ENCODE data around the gene SHBG.
A peak's percentile ranks its signal among the peaks of the same experiment; 100 is the strongest.

SHBG gene

DNA sequence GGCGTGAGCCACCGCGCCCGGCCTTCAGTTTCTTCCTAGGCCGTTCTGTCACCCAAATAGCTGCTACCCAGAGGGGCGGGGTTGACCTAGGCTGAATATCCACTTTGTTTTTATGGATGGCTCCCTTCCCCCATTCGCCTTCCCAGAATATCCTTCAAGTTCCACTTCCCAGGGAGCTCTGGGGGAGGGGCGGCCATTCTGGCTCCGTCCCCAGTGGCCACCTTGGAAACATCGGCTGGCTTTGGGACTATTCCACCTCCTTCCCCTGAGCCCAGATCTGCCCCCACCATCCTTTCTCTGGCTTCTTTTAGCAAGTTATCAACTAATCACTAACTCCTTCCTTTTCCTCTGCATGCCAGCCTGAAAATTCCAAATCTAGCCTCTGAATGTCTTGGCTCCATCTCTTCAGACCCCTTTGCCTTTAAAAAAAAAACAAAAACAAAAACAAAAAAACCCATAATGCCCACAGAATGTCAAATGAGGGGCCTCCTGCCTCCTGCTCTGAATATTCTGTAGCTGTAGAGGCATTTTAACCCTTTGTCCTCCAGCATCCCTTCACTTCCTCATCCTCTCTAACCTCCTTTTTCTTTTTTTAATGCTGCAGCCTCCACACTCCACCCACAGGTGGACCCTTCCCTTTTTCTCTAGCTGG lies 27.1 kb downstream of the SHBG start:
- no peak for DNase-seq (ENCODE audit: low read depth)
- no peak overlapping the region for H3K4me3 ChIP-seq (ENCODE audit: low read depth, low read length)
- TF ChIP-seq, protein P1, sequence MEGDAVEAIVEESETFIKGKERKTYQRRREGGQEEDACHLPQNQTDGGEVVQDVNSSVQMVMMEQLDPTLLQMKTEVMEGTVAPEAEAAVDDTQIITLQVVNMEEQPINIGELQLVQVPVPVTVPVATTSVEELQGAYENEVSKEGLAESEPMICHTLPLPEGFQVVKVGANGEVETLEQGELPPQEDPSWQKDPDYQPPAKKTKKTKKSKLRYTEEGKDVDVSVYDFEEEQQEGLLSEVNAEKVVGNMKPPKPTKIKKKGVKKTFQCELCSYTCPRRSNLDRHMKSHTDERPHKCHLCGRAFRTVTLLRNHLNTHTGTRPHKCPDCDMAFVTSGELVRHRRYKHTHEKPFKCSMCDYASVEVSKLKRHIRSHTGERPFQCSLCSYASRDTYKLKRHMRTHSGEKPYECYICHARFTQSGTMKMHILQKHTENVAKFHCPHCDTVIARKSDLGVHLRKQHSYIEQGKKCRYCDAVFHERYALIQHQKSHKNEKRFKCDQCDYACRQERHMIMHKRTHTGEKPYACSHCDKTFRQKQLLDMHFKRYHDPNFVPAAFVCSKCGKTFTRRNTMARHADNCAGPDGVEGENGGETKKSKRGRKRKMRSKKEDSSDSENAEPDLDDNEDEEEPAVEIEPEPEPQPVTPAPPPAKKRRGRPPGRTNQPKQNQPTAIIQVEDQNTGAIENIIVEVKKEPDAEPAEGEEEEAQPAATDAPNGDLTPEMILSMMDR (IDR thresholded peaks at IDR 0.05; ENCODE audit: low read depth, low read length, missing control alignments), result no peak

DNA sequence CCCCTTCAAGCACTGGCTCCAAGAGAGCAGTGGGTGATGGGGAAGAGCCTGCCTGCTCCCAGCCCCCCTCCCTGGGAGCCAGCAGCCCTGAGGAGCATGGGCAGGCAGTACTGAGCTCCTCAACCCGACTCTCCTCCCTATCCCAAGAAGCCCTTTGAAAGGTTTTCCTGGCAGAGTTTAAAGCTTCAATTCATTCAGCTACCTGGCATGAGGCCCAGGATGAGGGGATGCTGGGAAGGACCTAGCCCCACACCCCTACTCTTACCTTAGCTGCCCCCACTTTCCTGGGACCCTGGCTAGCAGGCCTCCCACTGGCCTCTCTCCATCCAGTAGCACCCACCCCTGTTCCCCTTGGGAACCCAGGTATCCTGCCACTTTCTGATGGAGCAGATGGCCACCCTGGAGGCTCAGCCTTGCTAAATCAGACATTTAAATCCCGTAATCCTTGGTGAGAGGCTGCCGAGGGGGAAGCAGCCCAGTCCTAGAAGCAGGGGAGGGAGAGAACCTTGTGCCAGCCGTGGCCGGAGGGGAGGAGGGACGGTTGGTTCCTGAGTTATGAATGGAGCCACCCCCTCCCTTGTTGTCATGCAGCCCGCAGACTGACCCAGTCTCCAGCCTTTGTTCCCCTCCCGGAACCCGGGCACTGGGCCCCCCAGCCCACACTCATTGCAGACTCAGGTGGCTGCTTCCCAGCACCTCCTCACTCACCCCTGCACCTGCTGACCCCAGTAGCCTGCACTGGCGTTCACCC lies 37.9 kb downstream of the SHBG start:
- no peak overlapping the region for H3K4me3 ChIP-seq (ENCODE audit: low read depth, low read length)
- TF ChIP-seq, protein P1 (IDR thresholded peaks at IDR 0.05; ENCODE audit: low read depth, low read length, missing control alignments), result no peak
- DNase-seq (ENCODE audit: low read depth), result no peak

DNA sequence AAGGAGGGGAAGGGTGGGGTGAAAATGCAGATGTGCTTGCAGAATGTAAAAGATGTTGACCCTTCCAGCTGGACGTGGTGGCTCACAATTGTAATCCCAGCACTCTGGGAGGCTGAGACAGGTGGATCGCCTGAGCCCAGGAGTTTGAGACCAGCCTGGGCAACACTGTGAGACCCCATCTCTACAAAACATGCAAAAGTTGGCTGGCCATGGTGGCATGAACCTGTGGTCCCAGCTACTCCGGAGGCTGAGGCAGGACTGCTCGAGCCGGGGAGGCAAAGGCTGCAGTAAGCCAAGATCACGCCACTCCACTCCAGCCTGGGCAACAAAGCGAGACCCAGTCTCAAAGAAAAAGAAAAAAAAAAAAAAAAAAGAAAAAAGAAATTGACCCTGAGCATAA lies 38.5 kb downstream of the SHBG start:
- TF ChIP-seq, protein P1 (IDR thresholded peaks at IDR 0.05; ENCODE audit: low read depth, low read length, missing control alignments), result no peak
- no peak overlapping the region for H3K4me3 ChIP-seq (ENCODE audit: low read depth, low read length)
- no peak for DNase-seq (ENCODE audit: low read depth)

DNA sequence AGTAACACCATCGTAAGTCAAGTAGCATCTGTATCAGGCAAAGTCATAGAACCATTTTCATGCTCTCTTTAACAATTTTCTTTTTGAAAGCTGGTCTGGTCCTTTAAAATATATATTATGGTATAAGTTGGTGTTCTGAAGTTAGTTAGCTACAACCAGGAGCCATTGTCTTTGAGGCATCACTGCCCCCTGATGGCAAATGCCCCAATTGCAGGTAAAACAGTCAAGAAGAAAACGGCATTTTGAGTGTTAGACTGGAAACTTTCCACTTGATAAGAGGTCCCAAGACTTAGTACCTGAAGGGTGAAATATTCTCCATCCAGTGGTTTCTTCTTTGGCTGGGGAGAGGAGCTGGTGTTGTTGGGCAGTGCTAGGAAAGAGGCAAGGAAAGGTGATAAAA lies 43.3 kb downstream of the SHBG start:
- DNase-seq (ENCODE audit: low read depth), result no peak
- TF ChIP-seq, protein P1 (IDR thresholded peaks at IDR 0.05; ENCODE audit: low read depth, low read length, missing control alignments), result peak; percentile 53
- H3K4me3 ChIP-seq (ENCODE audit: low read depth, low read length), result no peak overlapping the region

DNA sequence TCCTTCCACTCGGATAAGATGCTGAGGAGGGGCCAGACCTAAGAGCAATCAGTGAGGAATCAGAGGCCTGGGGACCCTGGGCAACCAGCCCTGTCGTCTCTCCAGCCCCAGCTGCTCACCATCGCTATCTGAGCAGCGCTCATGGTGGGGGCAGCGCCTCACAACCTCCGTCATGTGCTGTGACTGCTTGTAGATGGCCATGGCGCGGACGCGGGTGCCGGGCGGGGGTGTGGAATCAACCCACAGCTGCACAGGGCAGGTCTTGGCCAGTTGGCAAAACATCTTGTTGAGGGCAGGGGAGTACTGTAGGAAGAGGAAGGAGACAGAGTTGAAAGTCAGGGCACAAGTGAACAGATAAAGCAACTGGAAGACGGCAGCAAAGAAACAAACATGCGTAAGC lies 45.0 kb downstream of the SHBG start:
- H3K4me3 ChIP-seq (ENCODE audit: low read depth, low read length), result no peak overlapping the region
- TF ChIP-seq, protein P1 (IDR thresholded peaks at IDR 0.05; ENCODE audit: low read depth, low read length, missing control alignments), result no peak
- DNase-seq (ENCODE audit: low read depth), result no peak

DNA sequence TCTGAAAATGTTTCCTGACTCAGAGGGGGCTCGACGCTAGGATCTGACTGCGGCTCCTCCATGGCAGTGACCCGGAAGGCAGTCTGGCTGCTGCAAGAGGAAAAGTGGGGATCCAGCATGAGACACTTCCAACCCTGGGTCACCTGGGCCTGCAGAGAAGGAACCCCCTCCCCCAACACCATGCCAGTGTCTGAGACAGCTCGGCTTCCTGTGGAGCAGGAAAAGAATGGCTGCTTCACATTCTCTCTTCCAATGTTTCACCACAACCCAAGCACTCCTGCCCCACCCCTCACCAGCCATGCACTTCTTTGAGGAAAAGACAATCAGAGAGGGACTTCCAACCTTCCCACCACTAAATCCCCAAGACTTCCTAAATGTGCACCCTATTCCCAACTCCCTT lies 46.6 kb downstream of the SHBG start:
- no peak for DNase-seq (ENCODE audit: low read depth)
- TF ChIP-seq, protein P1 (IDR thresholded peaks at IDR 0.05; ENCODE audit: low read depth, low read length, missing control alignments), result no peak
- no peak overlapping the region for H3K4me3 ChIP-seq (ENCODE audit: low read depth, low read length)
